ENCODE results near the gene ZCCHC24. TPM values are rescaled to one million over a fixed set of nuclear protein-coding genes. Genes with fewer than 3 reads are reported as not detected.

ZCCHC24 gene
- total RNA-seq, 2 experiments from 2014 or later = 0.77 to 1.00 TPM

- Mint-ChIP-seq H3K36me3 (no peaks in the 10 kb centered on the region), H3K27me3 (no peaks in the 10 kb centered on the region), H3K9me3 (peaks cover 14% of the 10 kb centered on the region), H3K27ac (no peak overlapping the region), H3K4me1 (ENCODE audit: low read depth) (no peaks in the 10 kb centered on the region), H3K4me3 (no peak overlapping the region)
- POLR2A ChIA-PET = no interaction called here
- no peak for DNase-seq
- CTCF ChIA-PET = interaction anchor here (1.8 kb wide), 1 partner anchor 100 kb away, joined by 4 read pairs; no protein-coding TSS in a partner anchor
- intact Hi-C loops (cut with micrococcal nuclease) = no loop called here
Measured at GRCh38 chr10:79367426-79368189, 77.8 kb downstream of the ZCCHC24 start.

GRCh38 chr10:79361726-79362397 lies 83.6 kb downstream of the ZCCHC24 start:
- Mint-ChIP-seq H3K27ac (no peak overlapping the region), H3K36me3 (peaks cover 12% of the 10 kb centered on the region), H3K27me3 (no peaks in the 10 kb centered on the region), H3K4me3 (no peak overlapping the region), H3K9me3 (no peaks in the 10 kb centered on the region), H3K4me1 (ENCODE audit: low read depth) (peaks cover 19% of the 10 kb centered on the region)
- DNase-seq = no peak
- ChIA-PET CTCF (no interaction called here), POLR2A (no interaction called here)
- intact Hi-C loops (cut with micrococcal nuclease) = no loop called here

- Mint-ChIP-seq H3K4me3 (no peak overlapping the region), H3K4me1 (ENCODE audit: low read depth) (peaks cover 25% of the 10 kb centered on the region), H3K36me3 (peaks cover 21% of the 10 kb centered on the region), H3K9me3 (no peaks in the 10 kb centered on the region), H3K27ac (no peak overlapping the region), H3K27me3 (no peaks in the 10 kb centered on the region)
- intact Hi-C loops (cut with micrococcal nuclease) = no loop called here
- POLR2A ChIA-PET = no interaction called here
- DNase-seq = no peak
- CTCF ChIA-PET = interaction anchor here (1.3 kb wide), 1 partner anchor 14 kb away, joined by 3 read pairs; no protein-coding TSS in a partner anchor
Measured at GRCh38 chr10:79360499-79361342, 84.7 kb downstream of the ZCCHC24 start.

- DNase-seq = no peak
- intact Hi-C loops (cut with micrococcal nuclease) = no loop called here
- ChIA-PET CTCF (interaction anchor here (1.3 kb wide), 1 partner anchor 14 kb away, joined by 3 read pairs; no protein-coding TSS in a partner anchor), POLR2A (no interaction called here)
- Mint-ChIP-seq H3K36me3 (peaks cover 28% of the 10 kb centered on the region), H3K27me3 (no peaks in the 10 kb centered on the region), H3K4me1 (ENCODE audit: low read depth) (peaks cover 30% of the 10 kb centered on the region), H3K27ac (no peak overlapping the region), H3K4me3 (no peak overlapping the region), H3K9me3 (no peaks in the 10 kb centered on the region)
Measured at GRCh38 chr10:79359816-79360498, 85.5 kb downstream of the ZCCHC24 start.

- ChIA-PET POLR2A (interaction anchor here (0.7 kb wide), 1 partner anchor 10 kb away, joined by 3 read pairs; no protein-coding TSS in a partner anchor), CTCF (interaction anchor here (1.2 to 1.3 kb wide), 2 partner anchors 13 to 16 kb away, joined by 3 to 5 read pairs; no protein-coding TSS in a partner anchor)
- Mint-ChIP-seq H3K36me3 (peaks cover 40% of the 10 kb centered on the region), H3K4me1 (ENCODE audit: low read depth) (peaks cover 34% of the 10 kb centered on the region), H3K4me3 (no peak overlapping the region), H3K9me3 (no peaks in the 10 kb centered on the region), H3K27ac (no peak overlapping the region), H3K27me3 (no peaks in the 10 kb centered on the region)
- DNase-seq = no peak
- intact Hi-C loops (cut with micrococcal nuclease) = no loop called here
Measured at GRCh38 chr10:79358811-79359210, 86.6 kb downstream of the ZCCHC24 start.

GRCh38 chr10:79357180-79357579 lies 88.2 kb downstream of the ZCCHC24 start:
- ChIA-PET POLR2A (interaction anchor here (1.5 kb wide), 1 partner anchor 9 kb away, joined by 4 read pairs; no protein-coding TSS in a partner anchor), CTCF (interaction anchor here (1.3 kb wide), 1 partner anchor 8 kb away, joined by 3 read pairs; no protein-coding TSS in a partner anchor)
- no peak for DNase-seq
- intact Hi-C loops (cut with micrococcal nuclease) = no loop called here
- Mint-ChIP-seq H3K27ac (no peak overlapping the region), H3K4me3 (no peak overlapping the region), H3K36me3 (peaks cover 55% of the 10 kb centered on the region), H3K27me3 (no peaks in the 10 kb centered on the region), H3K9me3 (no peaks in the 10 kb centered on the region), H3K4me1 (ENCODE audit: low read depth) (peaks cover 43% of the 10 kb centered on the region)

GRCh38 chr10:79356104-79356503 lies 89.3 kb downstream of the ZCCHC24 start:
- POLR2A ChIA-PET = interaction anchor here (1.5 kb wide), 1 partner anchor 8 kb away, joined by 4 read pairs; no protein-coding TSS in a partner anchor
- CTCF ChIA-PET = interaction anchor here (1.6 kb wide), 1 partner anchor 18 kb away, joined by 7 read pairs; no protein-coding TSS in a partner anchor

GRCh38 chr10:79355420-79356017 lies 89.9 kb downstream of the ZCCHC24 start:
- intact Hi-C loops (cut with micrococcal nuclease) = no loop called here
- H3K27ac Mint-ChIP-seq = no peak overlapping the region
- no peaks in the 10 kb centered on the region for H3K9me3 Mint-ChIP-seq
- CTCF ChIA-PET = interaction anchor here (1.6 kb wide), 1 partner anchor 19 kb away, joined by 7 read pairs; no protein-coding TSS in a partner anchor
- POLR2A ChIA-PET = no interaction called here
- no peak overlapping the region for H3K4me3 Mint-ChIP-seq
- H3K4me1 Mint-ChIP-seq (ENCODE audit: low read depth) = peaks cover 27% of the 10 kb centered on the region
- H3K36me3 Mint-ChIP-seq = peaks cover 67% of the 10 kb centered on the region
- DNase-seq = no peak
- H3K27me3 Mint-ChIP-seq = no peaks in the 10 kb centered on the region

More at GRCh38 chr10:79356104-79356503, 89.3 kb downstream of the ZCCHC24 start:
- H3K36me3 Mint-ChIP-seq = peaks cover 62% of the 10 kb centered on the region
- intact Hi-C loops (cut with micrococcal nuclease) = no loop called here
- H3K27me3 Mint-ChIP-seq = no peaks in the 10 kb centered on the region
- no peaks in the 10 kb centered on the region for H3K9me3 Mint-ChIP-seq
- no peak for DNase-seq
- no peak overlapping the region for H3K27ac Mint-ChIP-seq
- H3K4me1 Mint-ChIP-seq (ENCODE audit: low read depth) = peaks cover 32% of the 10 kb centered on the region
- no peak overlapping the region for H3K4me3 Mint-ChIP-seq

- H3K27ac Mint-ChIP-seq = no peak overlapping the region
- H3K4me3 Mint-ChIP-seq = no peak overlapping the region
- CTCF ChIA-PET = interaction anchor here (1.6 kb wide), 1 partner anchor 20 kb away, joined by 7 read pairs; no protein-coding TSS in a partner anchor
- DNase-seq = no peak
- no peaks in the 10 kb centered on the region for H3K27me3 Mint-ChIP-seq
- H3K9me3 Mint-ChIP-seq = no peaks in the 10 kb centered on the region
- peaks cover 76% of the 10 kb centered on the region for H3K36me3 Mint-ChIP-seq
- intact Hi-C loops (cut with micrococcal nuclease) = no loop called here
- POLR2A ChIA-PET = interaction anchor here (0.9 kb wide), 1 partner anchor 31 kb away, joined by 3 read pairs; no protein-coding TSS in a partner anchor
- peaks cover 33% of the 10 kb centered on the region for H3K4me1 Mint-ChIP-seq (ENCODE audit: low read depth)
Measured at GRCh38 chr10:79354615-79355014, 90.8 kb downstream of the ZCCHC24 start.

GRCh38 chr10:79354141-79354540 lies 91.3 kb downstream of the ZCCHC24 start:
- Mint-ChIP-seq H3K4me1 (ENCODE audit: low read depth) (peaks cover 38% of the 10 kb centered on the region), H3K4me3 (no peak overlapping the region), H3K27me3 (no peaks in the 10 kb centered on the region), H3K9me3 (no peaks in the 10 kb centered on the region), H3K27ac (no peak overlapping the region), H3K36me3 (peaks cover 81% of the 10 kb centered on the region)
- intact Hi-C loops (cut with micrococcal nuclease) = no loop called here
- ChIA-PET POLR2A (interaction anchor here (0.9 kb wide), 1 partner anchor 31 kb away, joined by 3 read pairs; no protein-coding TSS in a partner anchor), CTCF (interaction anchor here (1.6 kb wide), 1 partner anchor 20 kb away, joined by 7 read pairs; no protein-coding TSS in a partner anchor)
- DNase-seq = no peak

GRCh38 chr10:79353726-79354125 lies 91.7 kb downstream of the ZCCHC24 start:
- Mint-ChIP-seq H3K9me3 (no peaks in the 10 kb centered on the region), H3K27me3 (no peaks in the 10 kb centered on the region)

More at GRCh38 chr10:79353726-79354125, 91.7 kb downstream of the ZCCHC24 start:
- intact Hi-C loops (cut with micrococcal nuclease) = no loop called here
- Mint-ChIP-seq H3K4me1 (ENCODE audit: low read depth) (peaks cover 42% of the 10 kb centered on the region), H3K4me3 (no peak overlapping the region), H3K36me3 (peaks cover 82% of the 10 kb centered on the region), H3K27ac (no peak overlapping the region)
- ChIA-PET POLR2A (no interaction called here), CTCF (interaction anchor here (1.0 kb wide), 1 partner anchor 21 kb away, joined by 6 read pairs; no protein-coding TSS in a partner anchor)
- DNase-seq = no peak
